H1 (cell line): ENCODE measurements around the gene TXNDC16. TPM values are rescaled to one million over a fixed set of nuclear protein-coding genes. Genes with fewer than 3 reads are reported as not detected.

Experiments used
- polyA plus RNA-seq, 7 experiments: library from polyadenylated mRNA; depleted of rRNA in 3 of 7; stranded (reverse) in 5 of 7; unstranded in 2 of 7; fragments of >200 nt in 5 of 7; fragments of 200-250 nt in 2 of 7; gene quantifications; 1 replicate in 5 of 7; 2 replicates in 1 of 7; 4 replicates in 1 of 7; pipeline versions ENCODE4 v1.2.1 to v1.2.3, GENCODE V29; 2011 to 2013; ENCODE audit warnings: missing spikeins in 2 of 7, mixed read lengths in 2 of 7
- total RNA-seq: library from RNA; stranded (reverse); fragmentation: NEBNext Ultra II Directional; extraction: Animal tissue kit (Norgen Biotek cat#: 25700); gene quantifications from 2 replicates; pipeline ENCODE4 v1.2.1, GENCODE V29; 2021

Gene TXNDC16
- total and polyA plus RNA-seq, 2 of the 8 experiments (the other 6 are each of a cell fraction or from before 2014, with no cell fraction given): 6.7 to 14.3 TPM

Other genes with a start within 250 kb of the TXNDC16 start
- 1.2 TPM in 2 replicates for gene PTGER2, start 238.2 kb downstream of the TXNDC16 start, total RNA-seq
- gene PTGER2, start 238.2 kb downstream of the TXNDC16 start, polyA plus RNA-seq (2011; rRNA removed): 1.2 and 1.4 TPM in 2 replicates
- 3.2 and 4.3 TPM in 2 replicates for gene GPR137C, start 331 bp upstream of the TXNDC16 start, total RNA-seq
- 1.7 and 2.7 TPM in 2 replicates for gene GPR137C, start 331 bp upstream of the TXNDC16 start, polyA plus RNA-seq (2011; rRNA removed)
- 36.5 and 42.0 TPM in 2 replicates for gene ERO1A, start 143.1 kb upstream of the TXNDC16 start, total RNA-seq
- gene ERO1A, start 143.1 kb upstream of the TXNDC16 start, polyA plus RNA-seq (2011; rRNA removed): 10.9 and 15.7 TPM in 2 replicates
- 103 and 107 TPM in 2 replicates for gene PSMC6, start 154.7 kb upstream of the TXNDC16 start, total RNA-seq
- gene PSMC6, start 154.7 kb upstream of the TXNDC16 start, polyA plus RNA-seq (2011; rRNA removed): 21.9 and 45.1 TPM in 2 replicates
- 26.6 and 29.0 TPM in 2 replicates for gene STYX, start 177.7 kb upstream of the TXNDC16 start, total RNA-seq
- 5.6 and 8.3 TPM in 2 replicates for gene STYX, start 177.7 kb upstream of the TXNDC16 start, polyA plus RNA-seq (2011; rRNA removed)
- gene GNPNAT1, start 239.1 kb upstream of the TXNDC16 start, total RNA-seq: 54.1 and 56.4 TPM in 2 replicates
- gene GNPNAT1, start 239.1 kb upstream of the TXNDC16 start, polyA plus RNA-seq (2011; rRNA removed): 22.8 and 25.5 TPM in 2 replicates